ENCODE data around the gene BSG. TPM values are rescaled to one million over a fixed set of nuclear protein-coding genes. Genes with fewer than 3 reads are reported as not detected.

The BSG gene
- total RNA-seq, 4 donors from 2014 or later = 304 to 416 (median 362) TPM

DNA sequence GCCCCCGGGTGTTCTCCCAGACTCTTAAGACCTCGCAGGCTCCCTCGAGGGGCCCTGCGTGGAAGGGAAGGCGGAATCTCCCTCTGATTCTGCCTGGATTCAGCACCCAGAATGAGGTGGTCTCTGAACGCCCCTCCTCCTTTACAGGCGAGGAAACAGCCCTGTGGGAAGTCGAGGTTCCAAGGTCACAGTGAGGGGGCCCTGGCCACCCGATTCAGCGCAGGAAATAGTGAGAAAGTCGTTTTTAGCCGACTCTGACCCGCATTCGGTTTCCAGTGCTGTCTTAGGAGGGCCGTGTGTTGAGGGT is 1.1 kb downstream of the BSG start:
- Histone ChIP-seq H3K4me1 (peaks cover 47 to 67% (median 59%) of the 10 kb centered on the region in 4 donors), H3K9me3 (no peaks in the 10 kb centered on the region), H3K27me3 (no peaks in the 10 kb centered on the region), H3K4me3 (peak overlapping the region; percentile 87 to 100 (median 96)), H3K36me3 (peaks cover 0 to 12% (median 9%) of the 10 kb centered on the region in 4 donors), H3K27ac (replicated peaks in 1 of 4) (peak overlapping the region; percentile 92 to 94 (median 92))
- WGBS = 7% methylated on average over 15 of the region's 15 CpGs
- TF ChIP-seq, protein P1, sequence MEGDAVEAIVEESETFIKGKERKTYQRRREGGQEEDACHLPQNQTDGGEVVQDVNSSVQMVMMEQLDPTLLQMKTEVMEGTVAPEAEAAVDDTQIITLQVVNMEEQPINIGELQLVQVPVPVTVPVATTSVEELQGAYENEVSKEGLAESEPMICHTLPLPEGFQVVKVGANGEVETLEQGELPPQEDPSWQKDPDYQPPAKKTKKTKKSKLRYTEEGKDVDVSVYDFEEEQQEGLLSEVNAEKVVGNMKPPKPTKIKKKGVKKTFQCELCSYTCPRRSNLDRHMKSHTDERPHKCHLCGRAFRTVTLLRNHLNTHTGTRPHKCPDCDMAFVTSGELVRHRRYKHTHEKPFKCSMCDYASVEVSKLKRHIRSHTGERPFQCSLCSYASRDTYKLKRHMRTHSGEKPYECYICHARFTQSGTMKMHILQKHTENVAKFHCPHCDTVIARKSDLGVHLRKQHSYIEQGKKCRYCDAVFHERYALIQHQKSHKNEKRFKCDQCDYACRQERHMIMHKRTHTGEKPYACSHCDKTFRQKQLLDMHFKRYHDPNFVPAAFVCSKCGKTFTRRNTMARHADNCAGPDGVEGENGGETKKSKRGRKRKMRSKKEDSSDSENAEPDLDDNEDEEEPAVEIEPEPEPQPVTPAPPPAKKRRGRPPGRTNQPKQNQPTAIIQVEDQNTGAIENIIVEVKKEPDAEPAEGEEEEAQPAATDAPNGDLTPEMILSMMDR (IDR thresholded peaks at IDR 0.05) = no peak
- TF ChIP-seq EP300 (IDR thresholded peaks at IDR 0.05) = no peak
- TF ChIP-seq POLR2A (IDR thresholded peaks at IDR 0.05; ENCODE audit: low read depth) = no peak
- no peak for TF ChIP-seq POLR2AphosphoS5 (IDR thresholded peaks at IDR 0.05)
- no peak for DNase-seq (ENCODE audit: extremely low spot score)
- intact Hi-C loops (cut with DNase I) = no loop called here

DNA sequence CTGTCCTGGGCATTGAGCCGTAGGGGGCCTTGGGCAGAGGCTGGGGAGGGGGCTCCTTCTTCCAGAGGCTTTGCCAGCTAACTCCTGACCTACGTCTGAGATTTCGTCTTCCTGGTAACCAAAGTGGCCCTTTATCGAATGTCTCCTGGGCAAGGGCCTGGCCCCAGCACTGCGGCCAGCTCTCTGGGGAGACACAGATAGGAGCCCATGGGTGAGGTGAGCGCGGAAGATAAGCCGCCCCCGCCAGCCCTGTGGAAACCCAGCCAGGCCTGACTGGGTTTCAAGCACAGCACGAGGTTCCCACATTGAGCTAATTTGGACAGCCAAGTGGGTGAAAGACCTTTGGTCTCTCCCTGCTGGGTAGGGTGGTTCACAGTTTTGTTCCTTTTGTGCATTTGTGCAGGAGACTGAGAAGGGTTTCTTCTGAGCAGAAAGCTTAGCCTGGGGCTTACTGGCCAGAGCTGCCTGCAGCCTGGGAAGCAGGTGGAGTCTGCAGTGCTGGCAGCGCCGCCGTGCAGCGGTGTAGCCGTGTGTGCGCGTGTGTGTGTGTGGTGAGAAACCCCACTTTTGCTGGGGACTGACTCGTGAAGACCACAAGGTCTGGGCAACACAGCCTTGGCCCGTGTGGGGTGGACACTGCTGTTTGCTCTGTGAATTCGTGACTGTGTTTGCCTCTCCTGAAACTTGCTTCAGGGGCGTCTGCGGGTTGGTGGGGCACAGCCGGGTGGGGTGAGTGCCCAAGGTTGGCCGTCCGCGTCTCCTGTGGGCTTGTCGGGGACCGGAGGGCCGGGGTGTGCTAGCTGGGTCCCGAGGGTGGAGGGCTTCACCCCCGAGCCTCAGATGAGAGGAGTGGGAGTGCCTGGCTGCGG is 2.5 kb downstream of the BSG start:
- no peak for DNase-seq (ENCODE audit: extremely low spot score)
- Histone ChIP-seq H3K4me1 (peaks cover 55 to 67% (median 59%) of the 10 kb centered on the region in 4 donors), H3K4me3 (peak overlapping the region; percentile 14 to 51 (median 40)), H3K27me3 (no peaks in the 10 kb centered on the region), H3K36me3 (peaks cover 5 to 23% (median 19%) of the 10 kb centered on the region in 4 donors), H3K27ac (replicated peaks in 1 of 4) (peak overlapping the region; percentile 38 to 74 (median 68)), H3K9me3 (no peaks in the 10 kb centered on the region)
- intact Hi-C loops (cut with DNase I) = loop anchor here (5.0 kb wide), 1 partner anchor 57 kb away; the partner anchor contains the start of gene POLRMT
- WGBS = 35% methylated on average over 21 of the region's 32 CpGs
- no peak for TF ChIP-seq POLR2A (IDR thresholded peaks at IDR 0.05; ENCODE audit: low read depth)
- TF ChIP-seq POLR2AphosphoS5 (IDR thresholded peaks at IDR 0.05) = no peak

DNA sequence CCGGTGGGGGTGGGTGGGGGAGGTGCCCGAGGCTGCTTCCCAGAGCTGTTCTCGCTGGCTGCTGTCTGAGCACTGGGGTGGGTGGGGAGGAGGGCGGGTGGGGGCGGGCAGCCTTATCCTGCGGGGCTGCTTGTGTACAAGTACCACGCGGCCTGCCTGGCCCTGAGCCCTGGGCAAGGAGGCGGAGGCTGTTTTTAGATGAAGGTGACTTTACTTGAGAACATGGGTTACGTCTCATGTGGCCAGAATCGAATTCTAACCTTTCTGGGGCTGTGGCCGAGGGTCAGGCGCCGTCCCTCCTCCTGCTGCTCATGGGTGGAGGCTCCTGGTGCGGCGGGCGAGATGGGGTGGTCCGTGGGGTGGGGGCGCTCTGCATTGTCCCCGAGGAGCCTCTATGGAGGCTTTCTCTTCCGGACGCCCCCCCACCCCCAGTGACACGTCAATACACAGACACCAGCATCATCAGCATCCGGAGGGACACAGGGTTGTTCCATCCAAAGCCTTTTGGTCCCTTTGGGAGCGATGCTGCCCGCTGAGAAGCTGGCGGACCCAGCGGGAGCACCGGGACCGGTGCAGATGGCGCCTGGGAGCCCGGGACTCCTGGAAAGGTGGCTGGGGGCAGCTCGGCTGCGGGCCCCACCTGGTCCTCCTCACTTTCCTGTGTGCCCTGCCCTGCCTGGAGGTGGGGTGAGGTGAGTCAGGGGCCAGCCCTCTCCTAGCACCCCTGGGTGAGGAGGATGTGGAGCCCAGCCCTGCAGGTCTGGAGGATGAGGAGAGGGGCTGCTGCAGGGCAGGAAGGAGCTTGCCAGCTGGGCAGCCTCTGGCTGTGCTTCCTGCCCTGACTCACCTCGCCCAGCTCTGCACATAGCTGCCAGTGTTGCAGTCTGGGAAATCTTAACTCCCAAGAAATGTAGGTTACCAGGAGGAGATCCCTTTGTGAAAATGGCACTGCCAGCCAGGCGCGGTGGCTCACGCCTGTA is 3.4 kb downstream of the BSG start:
- peak overlapping the region; percentile 38 to 74 (median 68) for H3K27ac ChIP-seq (replicated peaks in 1 of 4)
- WGBS = 62% methylated on average over 24 of the region's 38 CpGs
- intact Hi-C loops (cut with DNase I) = loop anchor here (5.0 kb wide), 1 partner anchor 56 kb away; the partner anchor contains the start of gene POLRMT

DNA sequence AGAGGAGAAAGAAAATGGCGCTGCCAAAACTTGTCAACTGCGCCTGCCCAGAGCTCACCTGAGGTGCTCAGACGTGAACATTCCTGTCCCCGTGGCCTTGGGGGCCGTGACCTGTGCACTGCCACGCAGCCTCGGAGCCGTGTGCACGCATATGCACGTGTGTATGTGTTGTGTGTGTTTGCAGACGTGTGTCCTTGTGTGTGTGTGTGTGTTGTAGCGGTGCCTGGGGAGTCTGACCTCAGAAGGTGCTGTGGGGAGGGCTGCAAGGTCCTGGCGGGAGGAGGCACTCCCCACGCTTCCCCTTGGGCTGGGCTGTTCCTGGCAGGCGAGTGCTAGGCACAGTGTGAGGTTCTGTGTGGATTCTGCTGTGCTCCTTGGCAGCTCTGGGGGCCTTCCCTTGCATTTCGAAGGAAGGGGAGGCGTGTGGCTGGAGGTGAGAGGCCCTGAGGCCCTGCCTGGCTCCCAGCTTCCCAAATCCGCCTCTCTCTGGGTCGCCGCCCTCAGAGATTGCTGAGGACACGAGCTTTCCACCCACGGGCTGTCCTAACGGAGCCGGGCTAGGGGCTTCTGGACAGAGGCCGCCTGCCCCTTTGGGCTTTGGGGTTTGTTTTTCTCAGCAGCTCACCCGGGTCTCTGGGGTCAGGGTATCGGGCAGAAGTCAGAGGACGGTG is 4.5 kb downstream of the BSG start:
- intact Hi-C loops (cut with DNase I) = loop anchor here (5.0 kb wide), 1 partner anchor 55 kb away; the partner anchor contains the start of gene POLRMT
- 86% methylated on average over 21 of the region's 28 CpGs for WGBS
- H3K4me3 ChIP-seq = no peak overlapping the region
- DNase-seq (ENCODE audit: extremely low spot score) = no peak
- TF ChIP-seq EP300 (IDR thresholded peaks at IDR 0.05) (no peak), POLR2A (IDR thresholded peaks at IDR 0.05; ENCODE audit: low read depth) (no peak), POLR2AphosphoS5 (IDR thresholded peaks at IDR 0.05) (no peak)
- TF ChIP-seq, protein P1 (IDR thresholded peaks at IDR 0.05) = no peak
- peaks cover 43 to 55% (median 52%) of the 10 kb centered on the region in 4 donors for H3K4me1 ChIP-seq
- H3K27ac ChIP-seq (replicated peaks in 1 of 4) = no peak overlapping the region
- H3K27me3 ChIP-seq = no peaks in the 10 kb centered on the region
- peaks cover 19 to 43% (median 38%) of the 10 kb centered on the region in 4 donors for H3K36me3 ChIP-seq
- H3K9me3 ChIP-seq = no peaks in the 10 kb centered on the region

More for the DNA sequence above, 3.4 kb downstream of the BSG start:
- Histone ChIP-seq H3K4me3 (peak overlapping the region; percentile 14 to 51 (median 40)), H3K27me3 (no peaks in the 10 kb centered on the region), H3K4me1 (peaks cover 53 to 65% (median 59%) of the 10 kb centered on the region in 4 donors), H3K36me3 (peaks cover 12 to 33% (median 28%) of the 10 kb centered on the region in 4 donors), H3K9me3 (no peaks in the 10 kb centered on the region)
- TF ChIP-seq EP300 (IDR thresholded peaks at IDR 0.05) (no peak), POLR2AphosphoS5 (IDR thresholded peaks at IDR 0.05) (peak in 1 of 2 donors; percentile 6)
- no peak for DNase-seq (ENCODE audit: extremely low spot score)

Measured in esophagus muscularis mucosa (tissue), 4 donors.